BJ (cell line): ENCODE measurements around the gene GP1BA. TPM values are rescaled to one million over a fixed set of nuclear protein-coding genes. Genes with fewer than 3 reads are reported as not detected.

ENCODE experiments used
- CTCF ChIA-PET: fragments of 350-600 bp; formaldehyde crosslinking; extraction: SDS; loops from one replicate; lab custom pipeline; 2021; ENCODE audit warnings: antibody characterized with exemption, inconsistent platforms; lab: Yijun Ruan, JAX
- POLR2A ChIA-PET: fragments of 300-600 bp; sonication (Branson Sonifier 250); formaldehyde crosslinking; extraction: SDS; loops from one replicate; lab custom pipeline; 2021; ENCODE audit warnings: antibody characterized with exemption; lab: Charles Lee
- DNase-seq: peaks from one replicate; pipeline ENCODE4 v3.0.0-alpha.2; 2011; ENCODE audit warnings: low read depth
- H3K27me3 ChIP-seq: 2 replicates; pipeline ENCODE4 v1.6.0; 2011; ENCODE audit warnings: low read length; ENCODE audit not compliant: control insufficient read depth, insufficient read depth
- H3K36me3 ChIP-seq: 2 replicates; pipeline ENCODE4 v1.5.1; 2011; ENCODE audit warnings: low read length; ENCODE audit not compliant: control insufficient read depth, insufficient read depth
- H3K4me3 ChIP-seq: 2 replicates; pipeline ENCODE4 v1.5.1; 2011; ENCODE audit warnings: low read depth, mild to moderate bottlenecking, control low read depth, low read length
- polyA minus RNA-seq: library from RNA; depleted of rRNA, polyadenylated mRNA; stranded (reverse); fragments of >200 nt; gene quantifications from 2 replicates; pipeline ENCODE4 v1.2.3, GENCODE V29; 2011; rRNA and poly(A)+ RNA removed
- polyA plus RNA-seq: library from polyadenylated mRNA; depleted of rRNA; stranded (reverse); fragments of >200 nt; gene quantifications from 2 replicates; pipeline ENCODE4 v1.2.3, GENCODE V29; 2011; rRNA removed
- TF ChIP-seq, protein P1 (sequence below): IDR thresholded peaks from 2 replicates; pipeline ENCODE4 v1.5.1; 2011; ENCODE audit warnings: low read depth, mild to moderate bottlenecking, control low read depth, inconsistent platforms, low read length, moderate library complexity; ENCODE audit not compliant: insufficient read depth

Gene GP1BA
- polyA plus RNA-seq (not detected in 2 replicates), polyA minus RNA-seq (not detected in 2 replicates)

DNA sequence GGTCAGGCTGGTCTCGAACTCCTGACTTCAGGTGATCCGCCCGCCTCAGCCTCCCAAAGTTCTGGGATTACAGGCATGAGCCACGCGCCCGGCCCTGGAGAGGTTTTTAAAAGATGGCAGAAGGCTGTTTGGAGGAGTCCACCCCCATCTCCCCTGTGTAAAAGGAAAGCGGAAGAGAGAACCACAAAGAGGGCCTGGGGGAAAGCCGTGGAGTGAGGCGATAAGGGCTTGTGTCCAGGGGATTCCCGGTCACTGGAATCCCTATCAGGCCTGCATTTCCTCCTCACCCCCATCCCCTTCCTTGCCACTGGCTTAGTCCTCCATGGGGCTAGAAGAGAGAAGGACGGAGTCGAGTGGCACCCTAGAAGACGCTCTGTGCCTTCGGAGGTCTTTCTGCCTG, at the start of gene GP1BA:
TSS of gene GP1BA (plus strand) at position 315 of the 400 bp plus-strand sequence. CDS start 328 bp downstream, outside the sequence.
- ChIA-PET POLR2A (no interaction called here), CTCF (interaction anchor here (0.8 kb wide), 1 partner anchor 29 kb away, joined by 3 read pairs; the partner anchor contains the start of gene CHRNE)
- H3K36me3 ChIP-seq, result peaks cover 7% of the 10 kb centered on the region
- H3K27me3 ChIP-seq, result no peaks in the 10 kb centered on the region
- DNase-seq, result no peak
- TF ChIP-seq, protein P1, sequence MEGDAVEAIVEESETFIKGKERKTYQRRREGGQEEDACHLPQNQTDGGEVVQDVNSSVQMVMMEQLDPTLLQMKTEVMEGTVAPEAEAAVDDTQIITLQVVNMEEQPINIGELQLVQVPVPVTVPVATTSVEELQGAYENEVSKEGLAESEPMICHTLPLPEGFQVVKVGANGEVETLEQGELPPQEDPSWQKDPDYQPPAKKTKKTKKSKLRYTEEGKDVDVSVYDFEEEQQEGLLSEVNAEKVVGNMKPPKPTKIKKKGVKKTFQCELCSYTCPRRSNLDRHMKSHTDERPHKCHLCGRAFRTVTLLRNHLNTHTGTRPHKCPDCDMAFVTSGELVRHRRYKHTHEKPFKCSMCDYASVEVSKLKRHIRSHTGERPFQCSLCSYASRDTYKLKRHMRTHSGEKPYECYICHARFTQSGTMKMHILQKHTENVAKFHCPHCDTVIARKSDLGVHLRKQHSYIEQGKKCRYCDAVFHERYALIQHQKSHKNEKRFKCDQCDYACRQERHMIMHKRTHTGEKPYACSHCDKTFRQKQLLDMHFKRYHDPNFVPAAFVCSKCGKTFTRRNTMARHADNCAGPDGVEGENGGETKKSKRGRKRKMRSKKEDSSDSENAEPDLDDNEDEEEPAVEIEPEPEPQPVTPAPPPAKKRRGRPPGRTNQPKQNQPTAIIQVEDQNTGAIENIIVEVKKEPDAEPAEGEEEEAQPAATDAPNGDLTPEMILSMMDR, result no peak
- no peak within 1 kb of the TSS for H3K4me3 ChIP-seq

- no peak overlapping the region for H3K4me3 ChIP-seq
- ChIA-PET CTCF (interaction anchor here (1.1 to 9.3 kb wide), 3 partner anchors 35 to 174 kb away, joined by 3 to 112 read pairs (median 4); partner anchors contain the start of genes ARRB2, GLTPD2 and VMO1), POLR2A (no interaction called here)
- TF ChIP-seq, protein P1, result no peak
- no peak for DNase-seq
- H3K36me3 ChIP-seq, result peaks cover 33% of the 10 kb centered on the region
- H3K27me3 ChIP-seq, result no peaks in the 10 kb centered on the region
Observed at GRCh38 chr17:4884489-4884888, 47.6 kb upstream of the GP1BA start.

DNA sequence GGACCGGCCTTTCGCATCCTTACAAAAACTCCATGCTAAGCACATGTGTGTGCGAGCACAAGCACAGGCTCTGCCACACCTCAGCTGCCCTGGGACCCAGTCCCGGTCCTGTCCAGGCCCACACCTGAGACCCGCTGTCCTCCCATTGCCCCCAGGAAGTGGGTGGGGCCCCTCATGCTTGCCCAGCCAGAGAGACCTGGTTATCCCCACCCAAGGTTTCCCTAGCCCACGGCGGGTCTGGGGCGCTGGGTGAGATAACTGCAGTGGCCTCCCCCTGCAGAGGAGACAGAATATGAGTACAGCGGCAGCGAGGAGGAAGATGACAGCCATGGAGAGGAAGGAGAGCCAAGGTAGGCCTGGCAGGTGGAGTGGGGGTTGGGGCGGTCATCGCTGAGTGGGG, 45.2 kb upstream of the GP1BA start:
- TF ChIP-seq, protein P1, result no peak
- ChIA-PET CTCF (interaction anchor here (2.4 to 9.3 kb wide), 3 partner anchors 97 to 177 kb away, joined by 7 to 112 read pairs (median 14); partner anchors contain the start of genes ARRB2, GLTPD2 and VMO1), POLR2A (no interaction called here)
- no peak for DNase-seq
- Histone ChIP-seq H3K36me3 (peaks cover 41% of the 10 kb centered on the region), H3K27me3 (no peaks in the 10 kb centered on the region), H3K4me3 (no peak overlapping the region)

DNA sequence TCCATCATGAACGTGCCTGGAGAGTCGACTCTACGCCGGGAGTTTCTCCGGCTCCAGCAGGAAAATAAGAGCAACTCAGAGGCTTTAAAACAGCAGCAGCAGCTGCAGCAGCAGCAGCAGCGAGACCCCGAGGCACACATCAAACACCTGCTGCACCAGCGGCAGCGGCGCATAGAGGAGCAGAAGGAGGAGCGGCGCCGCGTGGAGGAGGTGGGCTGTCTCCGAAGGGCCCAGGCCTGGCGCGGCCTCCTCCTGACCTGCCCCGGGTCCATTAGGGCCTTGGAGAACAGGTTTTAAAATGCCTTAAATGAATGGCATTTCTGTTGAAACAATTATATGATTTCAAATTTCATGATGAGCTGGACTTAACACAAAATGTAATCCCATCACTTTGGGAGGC, 44.5 kb upstream of the GP1BA start:
- CTCF ChIA-PET, result interaction anchor here (1.5 to 4.8 kb wide), 4 partner anchors 11 to 178 kb away, joined by 4 to 46 read pairs (median 10); partner anchors contain the start of genes ARRB2, C17orf107, GLTPD2 and VMO1
- no peak for DNase-seq

More for the DNA sequence above, 44.5 kb upstream of the GP1BA start:
- H3K27me3 ChIP-seq, result no peaks in the 10 kb centered on the region
- POLR2A ChIA-PET, result no interaction called here
- no peak overlapping the region for H3K4me3 ChIP-seq
- TF ChIP-seq, protein P1, result no peak
- H3K36me3 ChIP-seq, result peaks cover 48% of the 10 kb centered on the region
